ENCODE measurements around the gene STARD8. TPM values are rescaled to one million over a fixed set of nuclear protein-coding genes. Genes with fewer than 3 reads are reported as not detected.

STARD8 gene
- total RNA-seq, 4 donors from 2014 or later = 14.2 to 40.2 (median 24.2) TPM

DNA sequence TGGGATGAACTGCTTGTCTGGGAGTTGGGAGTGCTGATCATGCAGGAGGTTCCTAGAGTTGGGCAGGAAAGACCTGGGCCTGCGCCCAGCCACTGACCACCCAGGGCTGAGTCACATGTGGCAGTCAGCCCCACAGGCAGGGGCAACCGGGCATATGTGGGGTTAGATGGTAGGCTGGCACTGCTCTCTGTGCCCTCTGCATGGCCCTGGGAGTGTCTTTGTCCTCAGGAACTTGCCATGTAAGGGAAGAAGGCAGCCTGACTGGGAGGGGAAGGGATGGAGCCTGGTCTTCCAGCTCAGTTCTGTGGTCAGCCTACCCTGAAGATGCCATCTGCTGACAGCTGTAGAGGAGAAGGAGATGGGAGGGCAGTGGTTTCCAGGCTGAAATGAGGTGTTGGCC lies 111.2 kb downstream of the STARD8 start:
- TF ChIP-seq, protein P1, sequence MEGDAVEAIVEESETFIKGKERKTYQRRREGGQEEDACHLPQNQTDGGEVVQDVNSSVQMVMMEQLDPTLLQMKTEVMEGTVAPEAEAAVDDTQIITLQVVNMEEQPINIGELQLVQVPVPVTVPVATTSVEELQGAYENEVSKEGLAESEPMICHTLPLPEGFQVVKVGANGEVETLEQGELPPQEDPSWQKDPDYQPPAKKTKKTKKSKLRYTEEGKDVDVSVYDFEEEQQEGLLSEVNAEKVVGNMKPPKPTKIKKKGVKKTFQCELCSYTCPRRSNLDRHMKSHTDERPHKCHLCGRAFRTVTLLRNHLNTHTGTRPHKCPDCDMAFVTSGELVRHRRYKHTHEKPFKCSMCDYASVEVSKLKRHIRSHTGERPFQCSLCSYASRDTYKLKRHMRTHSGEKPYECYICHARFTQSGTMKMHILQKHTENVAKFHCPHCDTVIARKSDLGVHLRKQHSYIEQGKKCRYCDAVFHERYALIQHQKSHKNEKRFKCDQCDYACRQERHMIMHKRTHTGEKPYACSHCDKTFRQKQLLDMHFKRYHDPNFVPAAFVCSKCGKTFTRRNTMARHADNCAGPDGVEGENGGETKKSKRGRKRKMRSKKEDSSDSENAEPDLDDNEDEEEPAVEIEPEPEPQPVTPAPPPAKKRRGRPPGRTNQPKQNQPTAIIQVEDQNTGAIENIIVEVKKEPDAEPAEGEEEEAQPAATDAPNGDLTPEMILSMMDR (IDR thresholded peaks at IDR 0.05) = no peak
- DNase-seq (ENCODE audit: low spot score) (no peak), ATAC-seq (ENCODE audit: low FRiP score) (no peak)

DNA sequence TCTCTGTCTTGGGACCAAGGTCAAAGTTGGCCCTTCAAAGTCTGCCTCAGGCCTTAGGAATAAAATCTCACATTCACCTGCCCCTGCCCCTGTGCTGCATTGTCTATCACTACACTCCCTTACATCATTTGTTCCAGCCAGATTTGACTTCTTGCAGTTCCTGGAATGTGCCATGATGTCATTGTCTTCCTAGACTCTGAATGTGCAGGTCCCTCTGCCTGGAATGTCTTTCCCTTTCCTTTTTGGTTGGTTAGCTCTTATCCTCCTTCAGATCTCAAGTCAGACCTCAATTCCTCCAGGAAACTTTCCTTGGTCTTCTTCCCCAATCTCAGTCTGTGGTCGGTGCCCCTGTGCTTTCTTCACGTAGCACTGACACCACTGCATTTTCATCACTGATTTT lies 113.6 kb downstream of the STARD8 start:
- TF ChIP-seq, protein P1 (IDR thresholded peaks at IDR 0.05) = no peak
- DNase-seq (ENCODE audit: low spot score) = no peak
- no peak for ATAC-seq (ENCODE audit: low FRiP score)

DNA sequence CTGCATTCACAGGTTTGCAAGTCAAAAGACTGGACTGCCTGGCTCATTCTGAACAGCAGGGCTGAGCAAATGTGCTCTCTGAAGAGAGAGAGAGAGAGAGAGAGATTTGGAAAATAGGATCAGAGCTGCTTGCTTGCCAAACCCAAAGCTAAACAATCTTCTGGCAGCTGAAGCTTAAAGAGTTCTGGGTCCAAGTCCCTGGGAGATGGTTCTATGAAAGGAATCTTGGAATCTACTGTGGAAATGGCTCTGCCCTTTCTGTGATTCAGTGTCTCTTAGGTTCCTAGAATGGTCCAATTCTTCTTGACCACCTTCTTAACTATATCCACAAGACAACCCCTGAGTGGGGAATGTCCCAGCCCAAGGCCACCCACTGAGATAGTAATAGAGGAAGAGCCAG lies 115.3 kb downstream of the STARD8 start:
- TF ChIP-seq, protein P1 (IDR thresholded peaks at IDR 0.05) = no peak
- DNase-seq (ENCODE audit: low spot score) = no peak
- ATAC-seq (ENCODE audit: low FRiP score) = no peak

DNA sequence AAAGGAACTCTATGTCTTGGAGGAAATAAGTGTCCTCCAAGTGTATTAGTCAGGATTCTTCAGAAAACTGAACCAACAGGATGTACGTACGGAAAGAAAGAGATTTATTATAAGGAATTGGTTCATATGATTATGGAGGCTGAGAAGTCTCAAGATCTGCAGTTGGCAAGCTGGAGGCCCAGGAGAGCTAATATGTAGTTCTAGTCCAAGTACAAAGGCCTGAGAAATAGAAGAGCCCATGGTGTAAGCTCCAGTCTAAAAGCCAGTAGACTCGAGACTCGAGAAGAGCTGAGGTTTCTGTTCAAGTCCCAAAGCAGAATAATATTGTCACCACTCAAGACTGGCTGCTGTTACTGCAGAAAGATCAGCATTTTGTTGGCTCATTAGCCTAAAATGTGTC lies 116.0 kb downstream of the STARD8 start:
- DNase-seq (ENCODE audit: low spot score) (no peak), ATAC-seq (ENCODE audit: low FRiP score) (no peak)
- TF ChIP-seq, protein P1 (IDR thresholded peaks at IDR 0.05) = no peak

Small RNA genes within 50 kb of the gene (small RNA-seq; reads per million reads assigned to genes)
- gene COX6CP12 = not detected

Other genes starting within 250 kb of the STARD8 start
- gene OPHN1, start 214.2 kb upstream of the STARD8 start, total RNA-seq = 10 to 100 TPM in 1 of 4 donors, 1 to 10 TPM in 3; 5.3 to 24.1 (median 6.6) TPM
- 10 to 100 TPM; 20.1 to 31.2 (median 27.6) TPM for gene YIPF6, start 148.6 kb upstream of the STARD8 start, total RNA-seq
- gene EFNB1, start 181.4 kb downstream of the STARD8 start, total RNA-seq = 100 to 1,000 TPM in 1 of 4 donors, 10 to 100 TPM in 3; 46.4 to 108 (median 78.5) TPM

Measured in omental fat pad (tissue), 4 donors.